AG09319 (cell line): Measurements from ENCODE around the gene PI4KA.

Source experiments
- DNase-seq: peaks from one replicate; pipeline ENCODE4 v3.0.0-alpha.2; 2010; ENCODE audit warnings: low read depth; ENCODE audit errors: extremely low read depth
- TF ChIP-seq, protein P1 (sequence below): IDR thresholded peaks from 2 replicates; pipeline ENCODE4 v1.5.1; 2011; ENCODE audit warnings: low read depth, mild to moderate bottlenecking, inconsistent platforms, low read length, moderate library complexity

PI4KA gene

GRCh38 chr22:20807315-20807752 lies 51.3 kb downstream of the PI4KA start:
- TF ChIP-seq, protein P1, sequence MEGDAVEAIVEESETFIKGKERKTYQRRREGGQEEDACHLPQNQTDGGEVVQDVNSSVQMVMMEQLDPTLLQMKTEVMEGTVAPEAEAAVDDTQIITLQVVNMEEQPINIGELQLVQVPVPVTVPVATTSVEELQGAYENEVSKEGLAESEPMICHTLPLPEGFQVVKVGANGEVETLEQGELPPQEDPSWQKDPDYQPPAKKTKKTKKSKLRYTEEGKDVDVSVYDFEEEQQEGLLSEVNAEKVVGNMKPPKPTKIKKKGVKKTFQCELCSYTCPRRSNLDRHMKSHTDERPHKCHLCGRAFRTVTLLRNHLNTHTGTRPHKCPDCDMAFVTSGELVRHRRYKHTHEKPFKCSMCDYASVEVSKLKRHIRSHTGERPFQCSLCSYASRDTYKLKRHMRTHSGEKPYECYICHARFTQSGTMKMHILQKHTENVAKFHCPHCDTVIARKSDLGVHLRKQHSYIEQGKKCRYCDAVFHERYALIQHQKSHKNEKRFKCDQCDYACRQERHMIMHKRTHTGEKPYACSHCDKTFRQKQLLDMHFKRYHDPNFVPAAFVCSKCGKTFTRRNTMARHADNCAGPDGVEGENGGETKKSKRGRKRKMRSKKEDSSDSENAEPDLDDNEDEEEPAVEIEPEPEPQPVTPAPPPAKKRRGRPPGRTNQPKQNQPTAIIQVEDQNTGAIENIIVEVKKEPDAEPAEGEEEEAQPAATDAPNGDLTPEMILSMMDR = no peak
- DNase-seq = peak; percentile 77

GRCh38 chr22:20805972-20806471 lies 52.6 kb downstream of the PI4KA start:
- TF ChIP-seq, protein P1 = no peak
- DNase-seq = no peak

- no peak for DNase-seq
Measured at GRCh38 chr22:20804650-20805049, 54.0 kb downstream of the PI4KA start.

DNA sequence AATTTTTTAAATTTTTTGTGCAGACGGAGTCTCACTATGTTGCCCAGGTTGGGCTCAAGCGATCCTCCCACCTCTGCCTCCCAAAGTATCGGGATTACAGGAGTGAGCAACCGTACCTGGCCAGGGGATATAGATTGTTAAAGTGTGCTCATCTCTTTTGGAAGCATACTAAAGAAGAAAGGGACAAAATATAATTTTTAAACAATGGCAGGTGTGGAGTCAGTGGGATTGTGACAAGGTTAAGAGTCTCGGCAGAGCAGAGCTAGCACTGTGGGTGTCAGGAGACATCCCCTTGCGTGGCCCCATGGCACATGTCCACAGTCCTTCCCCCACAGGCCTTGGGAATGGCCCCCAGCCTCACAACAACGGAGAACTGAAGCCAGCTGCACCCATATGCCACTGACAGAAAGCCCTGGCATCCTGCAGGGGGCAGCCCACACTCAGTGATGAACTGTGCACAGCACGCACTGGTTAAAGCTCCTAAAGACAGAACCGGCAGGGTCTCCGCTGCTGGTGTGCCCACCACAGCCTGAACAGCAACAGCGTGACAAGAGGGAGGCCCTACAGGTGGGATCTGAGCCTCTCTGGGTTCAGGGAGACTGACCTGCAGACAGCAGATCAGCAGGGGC lies 54.8 kb downstream of the PI4KA start:
- TF ChIP-seq, protein P1 = peak; percentile 51
- DNase-seq = no peak

More at GRCh38 chr22:20804650-20805049, 54.0 kb downstream of the PI4KA start:
- TF ChIP-seq, protein P1 = no peak

DNA sequence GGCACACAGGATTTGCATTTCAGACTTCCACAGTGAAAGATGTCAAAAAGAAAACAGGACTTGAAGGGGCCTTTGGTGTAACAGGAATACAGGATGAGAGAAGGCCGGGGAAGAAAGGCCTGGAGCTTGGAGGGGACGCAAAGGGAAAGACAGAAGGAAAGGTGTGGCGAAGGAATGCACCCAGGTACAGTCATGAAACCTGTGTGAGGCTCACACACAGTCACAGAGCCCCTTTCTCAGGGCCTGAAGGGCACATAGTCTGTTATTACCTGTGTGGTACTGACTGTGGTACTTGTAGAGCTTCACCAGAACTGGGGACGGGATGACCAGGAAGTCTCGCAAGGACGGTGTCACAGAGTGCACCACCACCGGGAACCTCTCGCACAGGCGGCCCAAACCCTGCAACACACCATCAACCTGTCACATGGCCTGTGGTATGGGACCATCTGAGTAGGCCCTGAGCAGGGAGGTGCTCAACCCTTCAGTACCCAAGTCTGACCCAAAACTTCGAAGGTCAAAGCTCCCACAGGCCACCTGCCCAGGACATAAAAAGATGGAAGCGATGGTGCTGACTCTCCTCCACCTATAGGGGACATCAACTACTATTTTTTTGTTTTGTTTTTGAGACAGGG lies 55.6 kb downstream of the PI4KA start:
- no peak for DNase-seq
- TF ChIP-seq, protein P1 = no peak

- DNase-seq = no peak
- TF ChIP-seq, protein P1 = no peak
Measured at GRCh38 chr22:20802452-20802851, 56.2 kb downstream of the PI4KA start.

DNA sequence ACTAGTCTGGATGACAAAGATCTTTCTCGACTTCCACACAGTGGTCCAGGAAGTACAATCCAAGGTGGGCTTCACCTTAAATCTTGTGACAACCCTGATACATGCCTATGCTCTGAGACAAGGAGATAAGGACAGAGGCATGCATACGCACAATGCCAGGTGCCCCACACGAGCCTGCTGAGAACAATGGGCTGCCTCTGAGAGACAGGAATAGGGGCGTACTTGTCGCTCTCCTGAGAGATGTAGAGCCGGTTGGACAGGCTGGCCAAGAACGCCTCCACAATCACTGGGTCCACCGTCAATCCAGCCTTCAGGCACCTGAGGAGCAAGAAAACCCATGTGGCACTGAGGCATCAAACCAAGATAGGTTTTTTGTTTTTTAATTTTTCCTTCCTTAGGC lies 59.2 kb downstream of the PI4KA start:
- TF ChIP-seq, protein P1 = no peak
- DNase-seq = no peak
